Testis (tissue), 3 donors: ENCODE measurements around the gene DIAPH2. TPM values are rescaled to one million over a fixed set of nuclear protein-coding genes. Genes with fewer than 3 reads are reported as not detected.

ENCODE experiments used
- DNase-seq: peaks from one replicate; pipeline ENCODE4 v3.0.0-alpha.2; 2019
- H3K27ac ChIP-seq, 2 donors: fragments of 200-600 bp; sonication (generic); one replicate each; pipeline ENCODE4 v1.5.1; 2019
- H3K27me3 ChIP-seq: fragments of 200-600 bp; sonication (generic); one replicate; pipeline ENCODE4 v1.5.1; 2019
- H3K36me3 ChIP-seq: fragments of 200-600 bp; sonication (generic); one replicate; pipeline ENCODE4 v1.5.1; 2017; ENCODE audit warnings: low read depth; ENCODE audit errors: missing control alignments
- H3K4me1 ChIP-seq: fragments of 200-600 bp; sonication (generic); one replicate; pipeline ENCODE4 v1.5.1; 2019
- H3K4me3 ChIP-seq, 2 donors: fragments of 200-600 bp; sonication (generic); one replicate each; pipeline ENCODE4 v1.5.1; 2017 to 2019
- H3K9me3 ChIP-seq: fragments of 200-600 bp; sonication (generic); one replicate; pipeline ENCODE4 v1.5.1; 2017
- CTCF ChIP-seq, 3 experiments: fragments of 450-650 bp in 2 of 3; fragments of 200-600 bp in 1 of 3; sonication (generic) in 1 of 3; IDR thresholded peaks; one replicate each; pipeline ENCODE4 v1.5.1; 2016 to 2019; ENCODE audit warnings: antibody characterized with exemption in 3 of 3, mild to moderate bottlenecking in 2 of 3, moderate library complexity in 1 of 3
- POLR2A ChIP-seq: fragments of 450-650 bp; IDR thresholded peaks from one replicate; pipeline ENCODE4 v1.6.1; 2017; ENCODE audit warnings: antibody characterized with exemption, mild to moderate bottlenecking, moderate library complexity
- WGBS, 2 donors: methylation state at CpG; one replicate each; pipeline ENCODE4 v1.1.5; 2018; 5-methylcytosine and 5-hydroxymethylcytosine counted together
- intact Hi-C: fragments of 100-400 bp; cut with DNase I; formaldehyde crosslinking; loops from one replicate; pipeline ENCODE4 v1.15.1; 2023; ENCODE audit warnings: low total_unique reads
- polyA plus RNA-seq: library from polyadenylated mRNA; stranded (reverse); fragments of 350-450 nt; fragmentation: Illumina TruSeq; extraction: RNeasy Lipid Tissue Mini Kit (QIAGEN cat#74804); gene quantifications from one replicate; pipeline ENCODE4 v1.2.3, GENCODE V29; 2014; ENCODE audit warnings: low read depth, low replicate concordance; ENCODE audit not compliant: insufficient read depth
- total RNA-seq, 2 donors: library from RNA; depleted of rRNA; stranded (reverse); fragments of >200 nt; gene quantifications; one replicate each; pipeline ENCODE4 v1.2.3, GENCODE V29; 2016

The DIAPH2 gene
- total and polyA plus RNA-seq, 3 donors from 2014 or later = 13.1 to 68.3 (median 67.4) TPM

- no peaks in the 10 kb centered on the region for H3K36me3 ChIP-seq
- no peak for TF ChIP-seq CTCF (IDR thresholded peaks at IDR 0.05)
- no peak for TF ChIP-seq POLR2A
- no peaks in the 10 kb centered on the region for H3K9me3 ChIP-seq
- H3K27ac ChIP-seq = no peak overlapping the region
- no peak overlapping the region for H3K4me3 ChIP-seq
- 94 to 95% methylated on average over 3 of the region's 3 CpGs for WGBS, 2 donors
- H3K4me1 ChIP-seq = no peaks in the 10 kb centered on the region
- no peak for DNase-seq
- intact Hi-C loops = no loop called here
- no peaks in the 10 kb centered on the region for H3K27me3 ChIP-seq
Observed at GRCh38 chrX:97602465-97603258, 918.0 kb downstream of the DIAPH2 start.

DNA sequence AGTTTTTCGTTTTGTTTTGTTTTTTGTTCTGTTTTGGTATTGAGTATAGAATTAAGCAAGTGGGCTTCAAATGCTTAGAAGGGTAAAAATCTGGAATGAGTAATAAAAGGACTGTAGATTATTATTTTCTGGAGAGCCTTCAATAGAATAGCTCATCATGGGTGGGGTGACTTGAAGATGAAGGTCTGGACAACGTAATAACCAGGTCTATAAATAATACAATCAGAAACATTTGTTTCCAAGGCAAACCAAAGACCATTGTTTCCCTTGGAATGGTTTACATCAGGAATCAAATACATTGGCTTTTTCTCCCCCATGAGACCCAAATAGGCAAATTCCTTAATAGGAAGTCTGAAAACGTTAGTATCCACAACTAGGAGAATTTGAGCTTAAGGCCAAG is 920.6 kb downstream of the DIAPH2 start:
- Histone ChIP-seq H3K27ac (peak overlapping the region in 1 of 2 donors; percentile 19), H3K4me3 (no peak overlapping the region), H3K27me3 (no peaks in the 10 kb centered on the region), H3K4me1 (no peaks in the 10 kb centered on the region), H3K9me3 (no peaks in the 10 kb centered on the region), H3K36me3 (no peaks in the 10 kb centered on the region)
- DNase-seq = no peak
- TF ChIP-seq POLR2A (no peak), CTCF (IDR thresholded peaks at IDR 0.05) (no peak)
- WGBS, 2 donors = 50 to 53% methylated on average over 3 of the region's 3 CpGs
- intact Hi-C loops = no loop called here

DNA sequence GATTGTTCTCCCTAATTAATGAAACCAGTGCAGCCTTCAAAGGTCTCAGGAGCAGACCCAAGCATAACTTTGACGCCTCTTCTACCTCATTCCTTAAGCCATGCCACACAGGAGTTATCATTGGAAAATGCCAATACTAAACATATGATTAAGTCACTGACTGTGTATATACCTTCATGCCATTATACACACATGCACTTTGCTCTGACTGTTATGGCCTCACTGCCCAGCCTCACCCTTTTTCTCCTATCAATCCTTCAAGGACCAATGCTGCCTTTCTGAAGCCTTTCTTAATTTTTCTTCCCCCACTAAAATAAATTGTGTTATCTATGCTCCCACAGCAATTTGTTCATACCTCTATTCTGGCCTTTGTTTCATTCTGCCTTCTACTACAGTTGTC is 924.7 kb downstream of the DIAPH2 start:
- Histone ChIP-seq H3K4me3 (no peak overlapping the region), H3K4me1 (no peaks in the 10 kb centered on the region), H3K36me3 (no peaks in the 10 kb centered on the region), H3K27ac (no peak overlapping the region), H3K27me3 (no peaks in the 10 kb centered on the region), H3K9me3 (no peaks in the 10 kb centered on the region)
- 92 to 100% methylated on average over 1 of the region's 1 CpG for WGBS, 2 donors
- DNase-seq = no peak
- TF ChIP-seq POLR2A (no peak), CTCF (IDR thresholded peaks at IDR 0.05) (no peak)
- intact Hi-C loops = no loop called here

- no peak for TF ChIP-seq CTCF (IDR thresholded peaks at IDR 0.05)
- TF ChIP-seq POLR2A = no peak
- Histone ChIP-seq H3K36me3 (no peaks in the 10 kb centered on the region), H3K9me3 (no peaks in the 10 kb centered on the region), H3K4me3 (no peak overlapping the region), H3K27ac (no peak overlapping the region), H3K27me3 (no peaks in the 10 kb centered on the region), H3K4me1 (no peaks in the 10 kb centered on the region)
- no peak for DNase-seq
- WGBS, 2 donors = 87 to 90% methylated on average over 1 of the region's 1 CpG
- intact Hi-C loops = no loop called here
Observed at GRCh38 chrX:97609938-97610337, 925.3 kb downstream of the DIAPH2 start.
